Endodermal cell (in vitro differentiated cells): ENCODE data around the gene EDEM1. TPM values are rescaled to one million over a fixed set of nuclear protein-coding genes. Genes with fewer than 3 reads are reported as not detected.

Experiments
- DNase-seq: peaks from one replicate; pipeline ENCODE4 v3.0.0-alpha.2; 2017
- H3K27ac ChIP-seq: 2 replicates; pipeline ENCODE4 v1.5.1; 2013; ENCODE audit warnings: mild to moderate bottlenecking, low read depth, low read length, moderate library complexity
- H3K27me3 ChIP-seq: 2 replicates; pipeline ENCODE4 v1.6.1; 2013; ENCODE audit warnings: mild to moderate bottlenecking, low read length, moderate library complexity; ENCODE audit not compliant: insufficient read depth, control insufficient read depth, poor library complexity, severe bottlenecking
- H3K36me3 ChIP-seq: 2 replicates; pipeline ENCODE4 v1.7.0; 2013; ENCODE audit warnings: mild to moderate bottlenecking, low read length, moderate library complexity; ENCODE audit not compliant: control insufficient read depth, insufficient read depth
- H3K4me1 ChIP-seq: one replicate; pipeline ENCODE4 v1.7.0; 2013; ENCODE audit warnings: low read length; ENCODE audit not compliant: control insufficient read depth, insufficient read depth
- H3K4me3 ChIP-seq: 2 replicates; pipeline ENCODE4 v1.5.1; 2013; ENCODE audit warnings: mild to moderate bottlenecking, low read length, moderate library complexity
- H3K9ac ChIP-seq: 2 replicates; pipeline ENCODE4 v1.6.1; 2013; ENCODE audit warnings: mild to moderate bottlenecking, low read length, moderate library complexity; ENCODE audit not compliant: poor library complexity, severe bottlenecking; ENCODE audit errors: extremely low read depth
- H3K9me3 ChIP-seq: 2 replicates; pipeline ENCODE4 v1.6.1; 2013; ENCODE audit warnings: mild to moderate bottlenecking, low read length, moderate library complexity; ENCODE audit not compliant: control insufficient read depth
- H3K27ac Mint-ChIP-seq: 2 replicates; pipeline ENCODE4 v1.8.0; 2020; ENCODE audit warnings: mixed read lengths
- H3K27me3 Mint-ChIP-seq: 2 replicates; pipeline ENCODE4 v1.8.0; 2021; ENCODE audit warnings: mild to moderate bottlenecking, mixed read lengths; ENCODE audit not compliant: insufficient read depth
- H3K36me3 Mint-ChIP-seq: 2 replicates; pipeline ENCODE4 v1.8.0; 2020; ENCODE audit warnings: low read depth, mixed read lengths
- H3K4me1 Mint-ChIP-seq: 2 replicates; pipeline ENCODE4 v1.8.0; 2020; ENCODE audit warnings: mixed read lengths
- H3K4me3 Mint-ChIP-seq: 2 replicates; pipeline ENCODE4 v1.8.0; 2020; ENCODE audit warnings: mild to moderate bottlenecking, moderate library complexity, mixed read lengths
- H3K9me3 Mint-ChIP-seq: 2 replicates; pipeline ENCODE4 v1.8.0; 2020; ENCODE audit warnings: mild to moderate bottlenecking, mixed read lengths
- CTCF ChIP-seq: fragments of 200-600 bp; sonication (generic); conservative IDR thresholded peaks from 2 replicates; pipeline ENCODE4 v1.5.0; 2021; ENCODE audit warnings: antibody characterized with exemption, mild to moderate bottlenecking
- WGBS, 2 experiments: methylation state at CpG; one replicate each; pipeline versions ENCODE4 v1.1.5 to v1.1.7; 2013; ENCODE audit warnings: missing lambda C conversion rate in 2 of 2, mixed read lengths in 1 of 2; ENCODE audit not compliant: insufficient coverage in 1 of 2, insufficient read length in 1 of 2; 5-methylcytosine and 5-hydroxymethylcytosine counted together
- total RNA-seq, 2 donors: library from RNA; stranded (reverse); fragmentation: NEBNext Ultra II Directional in 1 of 2; extraction: Animal tissue kit (Norgen Biotek cat#: 25700) in 1 of 2; gene quantifications; 2 replicates in 1 of 2; 3 replicates in 1 of 2; pipeline ENCODE4 v1.2.1, GENCODE V29; 2021

Gene EDEM1
- total RNA-seq, 2 donors from 2014 or later = 24.5 to 28.1 TPM

GRCh38 chr3:5233026-5233425 lies 45.5 kb downstream of the EDEM1 start:
- Mint-ChIP-seq H3K9me3 (no peaks in the 10 kb centered on the region), H3K27ac (no peak overlapping the region)
- WGBS, 2 experiments = 90 to 91% methylated on average over 1 to 2 of the region's 2 CpGs

GRCh38 chr3:5235655-5236054 lies 48.1 kb downstream of the EDEM1 start:
- H3K27ac Mint-ChIP-seq = no peak overlapping the region
- Histone ChIP-seq H3K9ac (no peak overlapping the region), H3K4me1 (no peaks in the 10 kb centered on the region), H3K9me3 (no peaks in the 10 kb centered on the region), H3K4me3 (no peak overlapping the region), H3K36me3 (no peaks in the 10 kb centered on the region), H3K27ac (no peak overlapping the region), H3K27me3 (no peaks in the 10 kb centered on the region)
- no peak for DNase-seq
- no peak overlapping the region for H3K4me3 Mint-ChIP-seq
- no peaks in the 10 kb centered on the region for H3K27me3 Mint-ChIP-seq
- no peak for TF ChIP-seq CTCF
- H3K4me1 Mint-ChIP-seq = peaks cover 12% of the 10 kb centered on the region
- 91 to 93% methylated on average over 7 of the region's 7 CpGs for WGBS, 2 experiments
- no peaks in the 10 kb centered on the region for H3K9me3 Mint-ChIP-seq
- no peaks in the 10 kb centered on the region for H3K36me3 Mint-ChIP-seq

More at GRCh38 chr3:5233026-5233425, 45.5 kb downstream of the EDEM1 start:
- Histone ChIP-seq H3K27me3 (no peaks in the 10 kb centered on the region), H3K4me3 (no peak overlapping the region), H3K9ac (no peak overlapping the region), H3K27ac (no peak overlapping the region), H3K4me1 (no peaks in the 10 kb centered on the region), H3K9me3 (no peaks in the 10 kb centered on the region), H3K36me3 (no peaks in the 10 kb centered on the region)
- no peak for DNase-seq
- TF ChIP-seq CTCF = no peak
- Mint-ChIP-seq H3K4me3 (no peak overlapping the region), H3K4me1 (peaks cover 12% of the 10 kb centered on the region), H3K27me3 (peaks cover 2% of the 10 kb centered on the region), H3K36me3 (no peaks in the 10 kb centered on the region)

GRCh38 chr3:5238545-5238944 lies 51.0 kb downstream of the EDEM1 start:
- H3K9me3 ChIP-seq = peaks cover 4% of the 10 kb centered on the region
- H3K4me1 ChIP-seq = no peaks in the 10 kb centered on the region
- no peak overlapping the region for H3K27ac ChIP-seq
- H3K4me3 Mint-ChIP-seq = no peak overlapping the region
- peaks cover 9% of the 10 kb centered on the region for H3K4me1 Mint-ChIP-seq
- no peak for TF ChIP-seq CTCF
- no peak overlapping the region for H3K4me3 ChIP-seq
- 85 to 91% methylated on average over 4 to 5 of the region's 5 CpGs for WGBS, 2 experiments
- H3K27me3 ChIP-seq = no peaks in the 10 kb centered on the region
- peaks cover 3% of the 10 kb centered on the region for H3K36me3 Mint-ChIP-seq
- H3K9ac ChIP-seq = no peak overlapping the region
- H3K36me3 ChIP-seq = no peaks in the 10 kb centered on the region
- DNase-seq = no peak
- H3K9me3 Mint-ChIP-seq = peaks cover 15% of the 10 kb centered on the region
- H3K27me3 Mint-ChIP-seq = peaks cover 2% of the 10 kb centered on the region
- no peak overlapping the region for H3K27ac Mint-ChIP-seq
